Left ventricle myocardium inferior (tissue), 1 donor: ENCODE measurements around the gene KCNMB3. TPM values are rescaled to one million over a fixed set of nuclear protein-coding genes. Genes with fewer than 3 reads are reported as not detected.

Source experiments
- DNase-seq: peaks from one replicate; pipeline ENCODE4 v3.0.0-alpha.2; 2020
- H3K27ac ChIP-seq: fragments of 200-600 bp; replicated peaks from 2 replicates; pipeline ENCODE4 v1.8.0; 2021
- H3K27me3 ChIP-seq: fragments of 200-600 bp; 2 replicates; pipeline ENCODE4 v1.8.0; 2021; ENCODE audit warnings: low read depth
- H3K36me3 ChIP-seq: fragments of 200-600 bp; 2 replicates; pipeline ENCODE4 v1.8.0; 2021
- H3K4me1 ChIP-seq: fragments of 200-600 bp; 2 replicates; pipeline ENCODE4 v1.8.0; 2021
- H3K4me3 ChIP-seq: fragments of 200-600 bp; 2 replicates; pipeline ENCODE4 v1.8.0; 2021; ENCODE audit warnings: mild to moderate bottlenecking, moderate library complexity
- H3K9me3 ChIP-seq: fragments of 200-600 bp; replicated peaks from 2 replicates; pipeline ENCODE4 v1.8.0; 2021
- intact Hi-C: fragments of 100-400 bp; cut with micrococcal nuclease; formaldehyde crosslinking; loops from one replicate; pipeline ENCODE4 v1.11.0; 2022
- long read RNA-seq: library from polyadenylated mRNA; unstranded; transcript quantifications from one replicate; pipeline ENCODE4 v2.0.0, GENCODE V29; 2021
- total RNA-seq: library from RNA; stranded (reverse); fragmentation: NEBNext Ultra II Directional; extraction: Animal tissue kit (Norgen Biotek cat#: 25700); gene quantifications from one replicate; pipeline ENCODE4 v1.2.1, GENCODE V29; 2021
- TF ChIP-seq, protein P1 (sequence below): fragments of 200-600 bp; IDR thresholded peaks from 2 replicates; pipeline ENCODE4 v1.8.0; 2021; ENCODE audit warnings: antibody characterized with exemption, mild to moderate bottlenecking, borderline replicate concordance
- donor health status: DM: no; HTN: yes; CAD: no; lungs with severe emphysema.

The KCNMB3 gene, protein sequence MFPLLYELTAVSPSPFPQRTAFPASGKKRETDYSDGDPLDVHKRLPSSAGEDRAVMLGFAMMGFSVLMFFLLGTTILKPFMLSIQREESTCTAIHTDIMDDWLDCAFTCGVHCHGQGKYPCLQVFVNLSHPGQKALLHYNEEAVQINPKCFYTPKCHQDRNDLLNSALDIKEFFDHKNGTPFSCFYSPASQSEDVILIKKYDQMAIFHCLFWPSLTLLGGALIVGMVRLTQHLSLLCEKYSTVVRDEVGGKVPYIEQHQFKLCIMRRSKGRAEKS
- total RNA-seq = 0.96 TPM
- long read RNA-seq, partial matches to known transcripts = 1 of 1 reads
- long read RNA-seq, other reads (novel, unspliced or antisense) = 0 of 1 reads

DNA sequence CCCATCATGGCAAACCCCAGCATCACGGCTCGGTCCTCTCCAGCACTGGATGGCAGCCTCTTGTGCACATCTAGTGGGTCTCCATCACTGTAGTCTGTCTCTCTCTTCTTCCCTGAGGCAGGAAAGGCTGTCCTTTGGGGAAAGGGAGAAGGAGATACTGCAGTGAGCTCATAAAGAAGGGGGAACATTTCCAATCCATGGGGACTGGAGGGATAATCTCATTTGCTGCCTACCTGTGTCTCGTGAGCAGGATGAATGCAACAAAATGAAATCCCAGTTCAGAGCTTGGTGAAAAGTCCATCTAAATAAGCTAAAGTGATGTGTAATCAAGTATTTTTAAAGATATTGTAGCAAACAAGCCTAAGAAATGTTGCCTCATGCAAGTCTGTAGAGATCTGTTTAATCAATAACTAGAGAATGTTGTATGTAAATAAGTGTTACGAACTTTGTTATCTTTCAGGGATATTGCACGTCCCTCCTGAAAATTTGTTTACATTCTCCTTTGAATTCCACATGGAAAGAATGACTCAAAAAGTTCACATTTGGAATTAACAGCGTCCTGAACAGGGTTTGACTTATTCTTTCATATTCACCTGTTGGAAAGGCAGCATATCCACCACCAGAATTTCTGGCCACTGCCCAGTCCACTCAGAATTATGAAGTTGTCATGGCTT lies at the start of gene KCNMB3:
Gene KCNMB3 (minus strand): TSS at position 312 of the 674 bp plus-strand sequence. CDS start 124 bp downstream, at position 188.
- DNase-seq = no peak
- Histone ChIP-seq H3K4me3 (no peak within 1 kb of the TSS), H3K9me3 (no peaks in the 10 kb centered on the region), H3K36me3 (peaks cover 23% of the 10 kb centered on the region), H3K27ac (no peak within 1 kb of the TSS), H3K27me3 (no peaks in the 10 kb centered on the region), H3K4me1 (no peaks in the 10 kb centered on the region)
- intact Hi-C loops = no loop called here
- TF ChIP-seq, protein P1, sequence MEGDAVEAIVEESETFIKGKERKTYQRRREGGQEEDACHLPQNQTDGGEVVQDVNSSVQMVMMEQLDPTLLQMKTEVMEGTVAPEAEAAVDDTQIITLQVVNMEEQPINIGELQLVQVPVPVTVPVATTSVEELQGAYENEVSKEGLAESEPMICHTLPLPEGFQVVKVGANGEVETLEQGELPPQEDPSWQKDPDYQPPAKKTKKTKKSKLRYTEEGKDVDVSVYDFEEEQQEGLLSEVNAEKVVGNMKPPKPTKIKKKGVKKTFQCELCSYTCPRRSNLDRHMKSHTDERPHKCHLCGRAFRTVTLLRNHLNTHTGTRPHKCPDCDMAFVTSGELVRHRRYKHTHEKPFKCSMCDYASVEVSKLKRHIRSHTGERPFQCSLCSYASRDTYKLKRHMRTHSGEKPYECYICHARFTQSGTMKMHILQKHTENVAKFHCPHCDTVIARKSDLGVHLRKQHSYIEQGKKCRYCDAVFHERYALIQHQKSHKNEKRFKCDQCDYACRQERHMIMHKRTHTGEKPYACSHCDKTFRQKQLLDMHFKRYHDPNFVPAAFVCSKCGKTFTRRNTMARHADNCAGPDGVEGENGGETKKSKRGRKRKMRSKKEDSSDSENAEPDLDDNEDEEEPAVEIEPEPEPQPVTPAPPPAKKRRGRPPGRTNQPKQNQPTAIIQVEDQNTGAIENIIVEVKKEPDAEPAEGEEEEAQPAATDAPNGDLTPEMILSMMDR = no peak

DNA sequence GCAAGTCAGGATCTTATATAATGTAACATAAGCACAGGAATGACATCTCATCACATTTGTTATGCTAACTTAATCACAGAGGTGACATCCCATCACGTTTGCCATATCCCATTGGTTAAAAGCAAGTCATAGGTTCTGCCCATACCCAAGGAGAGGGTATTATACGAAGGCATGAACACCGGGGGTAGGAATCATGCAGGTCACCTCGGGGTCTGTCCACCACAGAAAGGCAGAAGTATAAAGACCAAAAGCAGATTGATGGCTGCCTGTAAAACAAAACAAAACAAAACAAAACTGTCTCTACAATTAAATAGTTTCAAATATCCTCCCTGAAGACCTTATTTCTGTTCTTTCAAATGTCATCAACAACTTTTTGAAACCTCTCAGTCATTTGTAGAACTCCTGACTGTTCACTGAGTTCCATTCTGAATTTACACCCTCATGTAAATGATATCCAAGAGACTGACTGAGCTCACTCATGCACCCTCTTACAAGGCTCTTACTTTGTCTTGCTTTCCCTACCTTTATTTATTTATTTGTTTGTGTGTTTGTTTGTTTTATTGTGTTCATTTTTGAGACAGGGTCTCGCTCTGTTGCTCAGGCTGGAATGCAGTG lies 49.2 kb upstream of the KCNMB3 start:
- DNase-seq = no peak
- Histone ChIP-seq H3K4me3 (no peak overlapping the region), H3K27me3 (no peaks in the 10 kb centered on the region), H3K27ac (no peak overlapping the region), H3K4me1 (no peaks in the 10 kb centered on the region), H3K36me3 (no peaks in the 10 kb centered on the region), H3K9me3 (peaks cover 10% of the 10 kb centered on the region)
- TF ChIP-seq, protein P1 = no peak
- intact Hi-C loops = no loop called here

DNA sequence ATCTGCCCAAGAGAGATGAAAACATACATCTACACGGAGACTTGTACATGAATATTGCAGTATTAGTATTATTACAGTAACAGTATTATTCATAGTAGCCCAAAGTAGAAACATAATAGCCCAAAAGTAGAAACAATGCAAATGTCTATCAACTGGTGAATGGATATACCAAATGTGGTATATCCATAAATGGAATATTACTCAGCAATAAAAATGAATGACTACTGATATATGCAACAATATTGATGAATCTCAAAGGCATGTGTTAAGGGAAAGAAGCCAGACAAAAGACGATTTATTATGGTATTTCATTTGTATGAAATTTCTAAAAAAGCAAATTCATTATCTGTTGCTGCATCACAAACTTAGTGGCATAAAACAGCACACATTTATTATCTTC lies 48.4 kb upstream of the KCNMB3 start:
- Histone ChIP-seq H3K27me3 (no peaks in the 10 kb centered on the region), H3K36me3 (no peaks in the 10 kb centered on the region), H3K4me3 (no peak overlapping the region), H3K27ac (no peak overlapping the region), H3K9me3 (peaks cover 10% of the 10 kb centered on the region), H3K4me1 (no peaks in the 10 kb centered on the region)
- DNase-seq = no peak
- TF ChIP-seq, protein P1 = no peak
- intact Hi-C loops = no loop called here

DNA sequence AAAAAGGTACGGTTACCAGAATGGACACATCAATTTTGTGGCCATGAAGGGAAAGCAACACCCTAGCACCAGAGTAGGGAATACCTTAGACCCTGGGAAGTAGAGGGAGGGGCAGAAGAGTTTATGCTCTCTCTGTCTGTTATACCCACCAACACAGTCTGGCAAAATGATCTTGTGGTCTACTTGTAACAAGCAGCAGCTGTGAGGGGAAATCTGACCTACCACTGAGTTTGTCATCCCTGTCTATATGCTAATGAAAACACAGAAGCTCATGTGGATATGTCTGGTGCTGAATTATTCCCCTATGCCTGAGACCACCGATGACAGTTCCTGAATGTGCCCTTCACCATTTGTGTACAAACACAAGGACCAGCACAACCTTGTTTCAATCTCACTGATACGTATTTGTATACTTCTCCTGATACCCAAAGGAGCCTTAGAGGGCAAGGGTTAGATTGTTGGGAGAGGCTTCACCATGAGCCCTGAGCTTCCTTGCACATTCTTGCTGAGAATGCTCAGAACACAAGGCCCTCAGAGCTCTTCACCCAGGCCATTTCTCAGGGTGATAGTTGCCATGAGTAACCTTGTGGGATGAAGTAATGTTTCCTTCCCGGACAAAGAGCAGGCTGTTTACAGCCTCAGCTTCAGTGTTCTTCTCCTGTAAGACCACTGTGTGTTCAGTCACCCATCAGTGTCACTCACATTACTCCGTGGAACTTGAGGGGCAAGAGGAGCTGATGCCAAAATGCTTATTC lies 47.2 kb upstream of the KCNMB3 start:
- Histone ChIP-seq H3K27ac (no peak overlapping the region), H3K4me3 (no peak overlapping the region), H3K9me3 (peaks cover 10% of the 10 kb centered on the region), H3K27me3 (no peaks in the 10 kb centered on the region), H3K36me3 (no peaks in the 10 kb centered on the region), H3K4me1 (no peaks in the 10 kb centered on the region)
- no peak for DNase-seq
- intact Hi-C loops = no loop called here
- TF ChIP-seq, protein P1 = no peak

DNA sequence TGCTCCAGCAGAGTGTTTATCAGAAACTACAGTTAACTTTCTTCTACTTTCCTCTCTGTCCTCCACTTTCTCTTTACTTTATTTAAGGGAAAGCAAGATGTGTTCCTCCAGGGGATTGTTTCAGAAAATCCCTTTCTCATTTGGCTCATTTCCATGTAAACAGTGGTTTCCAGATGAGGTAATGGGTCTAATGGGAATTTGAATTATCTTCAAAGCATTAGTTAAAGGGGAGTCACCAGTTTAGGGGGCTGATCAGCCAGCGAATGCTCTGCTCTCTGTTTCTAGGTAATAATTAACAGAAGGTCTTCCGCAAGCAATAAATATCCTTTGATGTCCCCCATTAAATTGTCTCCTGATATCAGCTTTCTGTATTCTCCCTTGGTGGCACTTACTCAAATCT lies 41.5 kb upstream of the KCNMB3 start:
- intact Hi-C loops = no loop called here
- H3K27me3 ChIP-seq = no peaks in the 10 kb centered on the region
- TF ChIP-seq, protein P1 = no peak

More for the DNA sequence above, 41.5 kb upstream of the KCNMB3 start:
- no peak for DNase-seq
- Histone ChIP-seq H3K4me1 (no peaks in the 10 kb centered on the region), H3K9me3 (no peaks in the 10 kb centered on the region), H3K4me3 (no peak overlapping the region), H3K36me3 (no peaks in the 10 kb centered on the region), H3K27ac (no peak overlapping the region)
